CD4-positive, alpha-beta T cell (primary cell): Measurements from ENCODE around the gene SNAPC4. TPM values are rescaled to one million over a fixed set of nuclear protein-coding genes. Genes with fewer than 3 reads are reported as not detected.
A peak's percentile ranks its signal among the peaks of the same experiment; 100 is the strongest.

Experiments used
- ATAC-seq: fragments of 200-7000 bp; cut with Tn5 transposase; one replicate; pipeline ENCODE4 v1.10.0; 2022; ENCODE audit warnings: mild to moderate bottlenecking; ENCODE audit not compliant: poor library complexity
- CTCF ChIA-PET: fragments of 350-600 bp; sonication (Branson Sonifier 250); formaldehyde crosslinking; loops from one replicate; lab custom pipeline; 2021; ENCODE audit warnings: antibody characterized with exemption, inconsistent platforms; lab: Charles Lee
- POLR2A ChIA-PET: fragments of 350-600 bp; sonication (Branson Sonifier 250); formaldehyde crosslinking; loops from one replicate; lab custom pipeline; 2021; ENCODE audit warnings: antibody characterized with exemption, inconsistent platforms; lab: Charles Lee
- DNase-seq, 14 experiments: peaks; one replicate each; pipeline ENCODE4 v3.0.0-alpha.2; 2013 to 2020; ENCODE audit warnings: mixed read lengths in 2 of 14
- H3K27ac ChIP-seq, 2 donors: one replicate each; pipeline versions ENCODE4 v1.5.1 to v1.7.0; 2013; ENCODE audit warnings: low read length in 2 of 2, low read depth in 1 of 2, mild to moderate bottlenecking in 1 of 2
- H3K27me3 ChIP-seq, 2 experiments: 1 replicate in 1 of 2; 2 replicates in 1 of 2; pipeline versions ENCODE4 v1.6.1 to v1.7.0; 2013; ENCODE audit warnings: low read length in 2 of 2, control low read depth in 1 of 2, mild to moderate bottlenecking in 1 of 2, moderate library complexity in 1 of 2; ENCODE audit not compliant: insufficient read depth in 2 of 2, control insufficient read depth in 1 of 2
- H3K36me3 ChIP-seq: one replicate; pipeline ENCODE4 v1.6.1; 2013; ENCODE audit warnings: low read length, control low read depth; ENCODE audit not compliant: insufficient read depth
- H3K4me1 ChIP-seq: one replicate; pipeline ENCODE4 v1.6.1; 2013; ENCODE audit warnings: low read length, control low read depth; ENCODE audit not compliant: insufficient read depth
- H3K4me3 ChIP-seq: one replicate; pipeline ENCODE4 v1.5.1; 2013; ENCODE audit warnings: mild to moderate bottlenecking, low read length, moderate library complexity
- H3K9me3 ChIP-seq, 2 experiments: 1 replicate in 1 of 2; 2 replicates in 1 of 2; pipeline versions ENCODE4 v1.6.1 to v1.7.0; 2013; ENCODE audit warnings: low read length in 2 of 2, mild to moderate bottlenecking in 2 of 2, control low read depth in 1 of 2, moderate library complexity in 1 of 2; ENCODE audit not compliant: control insufficient read depth in 1 of 2, insufficient read depth in 1 of 2
- H3K27ac Mint-ChIP-seq: one replicate; pipeline ENCODE4 v1.8.0; 2020; ENCODE audit warnings: mixed read lengths
- H3K27me3 Mint-ChIP-seq: one replicate; pipeline ENCODE4 v1.8.0; 2021; ENCODE audit warnings: mixed read lengths
- H3K36me3 Mint-ChIP-seq: one replicate; pipeline ENCODE4 v1.8.0; 2021; ENCODE audit warnings: low read depth, mixed read lengths
- H3K4me1 Mint-ChIP-seq: one replicate; pipeline ENCODE4 v1.8.0; 2021; ENCODE audit warnings: low read depth, mixed read lengths
- H3K4me3 Mint-ChIP-seq: one replicate; pipeline ENCODE4 v1.8.0; 2020; ENCODE audit warnings: mild to moderate bottlenecking, mixed read lengths
- H3K9me3 Mint-ChIP-seq: one replicate; pipeline ENCODE4 v1.8.0; 2020; ENCODE audit warnings: mixed read lengths
- CTCF ChIP-seq: fragments of 200-600 bp; IDR thresholded peaks from one replicate; pipeline ENCODE4 v1.8.0; 2022; ENCODE audit warnings: antibody characterized with exemption, mild to moderate bottlenecking
- intact Hi-C, 2 experiments: fragments of 100-400 bp; cut with DNase I in 1 of 2; cut with micrococcal nuclease in 1 of 2; formaldehyde crosslinking; loops; one replicate each; pipeline versions ENCODE4 v1.15.1 to v1.9.0; 2023 to 2025; cut with DNase I, micrococcal nuclease
- total RNA-seq, 174 experiments: library from RNA in 2 of 174; stranded (reverse) in 2 of 174; gene quantifications; one replicate each; pipeline ENCODE4 v1.2.3 and lab custom pipeline; 2021 to 2026

SNAPC4 gene
- total RNA-seq, 2 experiments from 2014 or later, result 7.7 to 8.0 TPM

- ATAC-seq (no peak), DNase-seq (no peak)
- Histone ChIP-seq H3K36me3 (peaks cover 82% of the 10 kb centered on the region), H3K4me1 (peaks cover 7% of the 10 kb centered on the region), H3K9me3 (no peaks in the 10 kb centered on the region), H3K27me3 (no peaks in the 10 kb centered on the region), H3K27ac (no peak overlapping the region), H3K4me3 (no peak overlapping the region)
- peaks cover 1% of the 10 kb centered on the region for H3K4me1 Mint-ChIP-seq
- intact Hi-C loops, result no loop called here
- peaks cover 48% of the 10 kb centered on the region for H3K36me3 Mint-ChIP-seq
- H3K4me3 Mint-ChIP-seq, result no peak overlapping the region
- CTCF ChIA-PET, result no interaction called here
- POLR2A ChIA-PET, result no interaction called here
- no peaks in the 10 kb centered on the region for H3K9me3 Mint-ChIP-seq
- TF ChIP-seq CTCF, result no peak
- H3K27ac Mint-ChIP-seq, result no peak overlapping the region
- H3K27me3 Mint-ChIP-seq, result no peaks in the 10 kb centered on the region
These were observed 6.4 kb downstream of the SNAPC4 start for GRCh38 chr9:136393531-136393930.

GRCh38 chr9:136392538-136393449 lies 7.2 kb downstream of the SNAPC4 start:
- ChIA-PET CTCF (no interaction called here), POLR2A (no interaction called here)
- Histone ChIP-seq H3K4me3 (no peak overlapping the region), H3K9me3 (no peaks in the 10 kb centered on the region), H3K4me1 (no peaks in the 10 kb centered on the region), H3K27me3 (no peaks in the 10 kb centered on the region), H3K36me3 (peaks cover 83% of the 10 kb centered on the region), H3K27ac (no peak overlapping the region)
- H3K4me1 Mint-ChIP-seq, result no peaks in the 10 kb centered on the region
- ATAC-seq (no peak), DNase-seq (no peak)
- H3K9me3 Mint-ChIP-seq, result no peaks in the 10 kb centered on the region
- H3K27ac Mint-ChIP-seq, result no peak overlapping the region
- TF ChIP-seq CTCF, result no peak
- H3K27me3 Mint-ChIP-seq, result no peaks in the 10 kb centered on the region
- intact Hi-C loops, result no loop called here
- H3K4me3 Mint-ChIP-seq, result no peak overlapping the region
- peaks cover 54% of the 10 kb centered on the region for H3K36me3 Mint-ChIP-seq

- H3K4me3 ChIP-seq, result no peak overlapping the region
- intact Hi-C loops, result no loop called here
- DNase-seq (no peak), ATAC-seq (no peak)
- CTCF ChIA-PET, result no interaction called here
- Mint-ChIP-seq H3K36me3 (peaks cover 58% of the 10 kb centered on the region), H3K4me3 (peak overlapping the region; percentile 5), H3K4me1 (no peaks in the 10 kb centered on the region), H3K9me3 (no peaks in the 10 kb centered on the region), H3K27ac (no peak overlapping the region), H3K27me3 (no peaks in the 10 kb centered on the region)
- no peaks in the 10 kb centered on the region for H3K27me3 ChIP-seq
- no peak for TF ChIP-seq CTCF
- peaks cover 86% of the 10 kb centered on the region for H3K36me3 ChIP-seq
- no peaks in the 10 kb centered on the region for H3K9me3 ChIP-seq
- POLR2A ChIA-PET, result no interaction called here
- H3K27ac ChIP-seq, result no peak overlapping the region
- H3K4me1 ChIP-seq, result no peaks in the 10 kb centered on the region
These were observed 8.0 kb downstream of the SNAPC4 start for GRCh38 chr9:136391737-136392537.
